ENCODE results near the gene KLRC4. TPM values are rescaled to one million over a fixed set of nuclear protein-coding genes. Genes with fewer than 3 reads are reported as not detected.

The KLRC4 gene
- total and polyA plus RNA-seq, 2 of the 8 experiments (the other 6 are each of a cell fraction or from before 2014, with no cell fraction given), result not detected

- TF ChIP-seq CTCF (IDR thresholded peaks at IDR 0.05; ENCODE audit: control extremely low read depth in 1 of 3, insufficient read depth in 1 of 3, low read depth in 1 of 3, low read length in 3 of 3) (no peak), RNF2 (IDR thresholded peaks at IDR 0.05; ENCODE audit: borderline replicate concordance, low read depth, low read length, missing control alignments, poor library complexity, severe bottlenecking) (no peak), SIX5 (IDR thresholded peaks at IDR 0.05; ENCODE audit: low read depth, low read length) (no peak), CHD1 (IDR thresholded peaks at IDR 0.05; ENCODE audit: low read depth, low read length) (no peak), TEAD4 (IDR thresholded peaks at IDR 0.05; ENCODE audit: low read depth, low read length) (no peak), KDM1A (IDR thresholded peaks at IDR 0.05; ENCODE audit: borderline replicate concordance, low read length) (no peak), ASH2L (IDR thresholded peaks at IDR 0.05; ENCODE audit: low read length) (no peak), ZNF274 (IDR thresholded peaks at IDR 0.05; ENCODE audit: borderline replicate concordance, extremely low read depth, low read length) (no peak)
Measured at GRCh38 chr12:10374624-10375018, 34.9 kb downstream of the KLRC4 start (continued).

Data from H1 (cell line).